Lower leg skin (tissue), 4 donors: Measurements from ENCODE around the gene ABCA13. TPM values are rescaled to one million over a fixed set of nuclear protein-coding genes. Genes with fewer than 3 reads are reported as not detected.

ENCODE experiments used
- DNase-seq, 2 donors: peaks; one replicate each; pipeline ENCODE4 v3.0.0-alpha.2; 2019; ENCODE audit warnings: low spot score in 2 of 2
- H3K4me3 ChIP-seq: fragments of 200-600 bp; sonication (generic); 2 replicates; pipeline ENCODE4 v1.5.1; 2017; ENCODE audit warnings: mild to moderate bottlenecking, low read depth; ENCODE audit not compliant: poor library complexity, severe bottlenecking
- POLR2A ChIP-seq, 2 donors: fragments of 450-650 bp; IDR thresholded peaks; one replicate each; pipeline ENCODE4 v1.6.1; 2016 to 2017; ENCODE audit warnings: antibody characterized with exemption in 2 of 2, mild to moderate bottlenecking in 1 of 2, moderate library complexity in 1 of 2
- WGBS, 2 donors: methylation state at CpG; one replicate each; pipeline ENCODE4 v1.1.5; 2018; 5-methylcytosine and 5-hydroxymethylcytosine counted together
- intact Hi-C: fragments of 100-400 bp; cut with DNase I; formaldehyde crosslinking; loops from one replicate; pipeline ENCODE4 v1.15.0; 2023; ENCODE audit warnings: low total_unique reads
- total RNA-seq, 4 donors: library from RNA; depleted of rRNA; stranded (reverse); fragments of >200 nt; gene quantifications; one replicate each; pipeline ENCODE4 v1.1.0, GENCODE V29; 2016
- TF ChIP-seq, protein P1 (sequence below), 3 donors: fragments of 450-650 bp; IDR thresholded peaks; one replicate each; pipeline ENCODE4 v1.5.1; 2016; ENCODE audit warnings: antibody characterized with exemption in 3 of 3, mild to moderate bottlenecking in 3 of 3, moderate library complexity in 2 of 3

ABCA13 gene
- total RNA-seq, 4 donors from 2014 or later, result 0.08 to 1.7 (median 0.52) TPM

DNA sequence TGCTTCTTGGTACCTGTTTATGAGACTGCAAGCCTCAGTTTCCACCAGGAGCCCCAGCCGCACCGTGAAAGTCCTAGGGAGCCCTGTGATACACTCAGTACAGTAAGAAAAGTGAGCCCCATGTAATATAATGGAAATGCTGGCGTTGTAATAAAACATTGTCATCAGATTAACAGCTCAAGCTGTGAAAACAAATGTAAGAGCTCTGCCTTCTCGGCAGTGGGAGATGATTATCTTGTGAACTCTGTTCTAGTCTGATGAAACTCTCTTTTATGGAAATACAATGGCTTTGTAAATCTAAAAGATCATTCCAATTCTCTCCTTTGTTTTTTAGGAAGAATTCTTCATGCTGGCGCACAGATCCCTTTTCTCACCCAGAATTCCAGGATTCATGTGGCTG is 299.9 kb downstream of the ABCA13 start:
- DNase-seq, result no peak
- no peak overlapping the region for H3K4me3 ChIP-seq
- no peak for TF ChIP-seq POLR2A (IDR thresholded peaks at IDR 0.05)
- TF ChIP-seq, protein P1, sequence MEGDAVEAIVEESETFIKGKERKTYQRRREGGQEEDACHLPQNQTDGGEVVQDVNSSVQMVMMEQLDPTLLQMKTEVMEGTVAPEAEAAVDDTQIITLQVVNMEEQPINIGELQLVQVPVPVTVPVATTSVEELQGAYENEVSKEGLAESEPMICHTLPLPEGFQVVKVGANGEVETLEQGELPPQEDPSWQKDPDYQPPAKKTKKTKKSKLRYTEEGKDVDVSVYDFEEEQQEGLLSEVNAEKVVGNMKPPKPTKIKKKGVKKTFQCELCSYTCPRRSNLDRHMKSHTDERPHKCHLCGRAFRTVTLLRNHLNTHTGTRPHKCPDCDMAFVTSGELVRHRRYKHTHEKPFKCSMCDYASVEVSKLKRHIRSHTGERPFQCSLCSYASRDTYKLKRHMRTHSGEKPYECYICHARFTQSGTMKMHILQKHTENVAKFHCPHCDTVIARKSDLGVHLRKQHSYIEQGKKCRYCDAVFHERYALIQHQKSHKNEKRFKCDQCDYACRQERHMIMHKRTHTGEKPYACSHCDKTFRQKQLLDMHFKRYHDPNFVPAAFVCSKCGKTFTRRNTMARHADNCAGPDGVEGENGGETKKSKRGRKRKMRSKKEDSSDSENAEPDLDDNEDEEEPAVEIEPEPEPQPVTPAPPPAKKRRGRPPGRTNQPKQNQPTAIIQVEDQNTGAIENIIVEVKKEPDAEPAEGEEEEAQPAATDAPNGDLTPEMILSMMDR (IDR thresholded peaks at IDR 0.05), result no peak
- 52 to 53% methylated on average over 5 of the region's 5 CpGs for WGBS, 2 donors
- intact Hi-C loops, result no loop called here

DNA sequence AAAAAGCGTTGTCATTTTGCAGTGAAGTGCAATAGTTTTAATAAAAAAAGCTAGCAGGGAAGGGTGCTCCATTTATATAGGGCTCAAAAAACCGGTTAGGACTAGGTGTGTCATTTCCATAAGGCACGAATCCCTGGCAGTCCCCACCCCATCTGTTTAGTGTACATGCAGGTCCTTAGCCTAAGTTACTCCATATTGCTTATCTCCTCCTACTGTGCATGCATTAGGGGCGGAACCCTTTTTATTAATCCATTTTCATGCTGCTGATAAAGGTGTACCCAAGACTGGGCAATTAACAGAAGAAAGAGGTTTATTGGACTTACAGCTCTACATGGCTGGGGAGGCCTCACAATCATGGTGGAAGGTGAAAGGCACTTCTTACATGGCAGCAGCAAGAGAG is 301.4 kb downstream of the ABCA13 start:
- no peak overlapping the region for H3K4me3 ChIP-seq
- no peak for DNase-seq
- intact Hi-C loops, result no loop called here
- WGBS, 2 donors, result 74 to 85% methylated on average over 4 of the region's 4 CpGs
- TF ChIP-seq, protein P1 (IDR thresholded peaks at IDR 0.05), result no peak
- TF ChIP-seq POLR2A (IDR thresholded peaks at IDR 0.05), result no peak

DNA sequence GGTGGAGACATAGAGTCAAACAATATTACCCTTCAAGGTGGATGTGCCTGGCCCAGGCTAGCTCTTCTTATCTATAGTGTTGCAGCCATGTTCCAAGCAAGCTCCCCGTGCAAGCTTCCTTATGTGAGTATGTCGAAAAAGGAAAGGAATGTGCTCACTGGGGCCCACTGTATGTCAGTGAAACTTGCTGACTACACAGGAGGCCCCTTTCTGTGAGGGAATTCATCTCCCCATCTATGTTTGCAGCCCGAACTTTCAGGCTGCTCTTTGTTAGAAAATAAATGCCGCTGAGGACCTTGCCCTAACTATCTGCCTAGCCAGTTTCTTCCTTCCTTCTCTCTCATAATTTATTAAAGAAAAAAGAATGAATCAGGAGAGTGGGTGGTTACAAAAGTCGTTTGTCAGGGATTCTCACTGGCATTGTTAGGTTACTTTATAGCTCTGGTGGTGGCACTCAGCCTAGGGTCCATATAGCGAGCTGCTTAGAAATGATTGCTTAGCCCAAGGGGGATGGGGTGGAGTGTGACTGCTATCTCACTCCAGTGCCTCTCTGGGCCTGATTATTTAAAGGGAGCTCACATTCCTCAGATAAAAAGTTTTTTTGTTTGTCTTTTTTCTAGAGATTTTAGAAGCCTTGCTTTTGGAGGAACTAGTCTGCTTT is 302.1 kb downstream of the ABCA13 start:
- no peak overlapping the region for H3K4me3 ChIP-seq
- no peak for TF ChIP-seq POLR2A (IDR thresholded peaks at IDR 0.05)
- TF ChIP-seq, protein P1 (IDR thresholded peaks at IDR 0.05), result no peak
- intact Hi-C loops, result no loop called here
- no peak for DNase-seq
- WGBS, 2 donors, result 62 to 64% methylated on average over 6 of the region's 6 CpGs

DNA sequence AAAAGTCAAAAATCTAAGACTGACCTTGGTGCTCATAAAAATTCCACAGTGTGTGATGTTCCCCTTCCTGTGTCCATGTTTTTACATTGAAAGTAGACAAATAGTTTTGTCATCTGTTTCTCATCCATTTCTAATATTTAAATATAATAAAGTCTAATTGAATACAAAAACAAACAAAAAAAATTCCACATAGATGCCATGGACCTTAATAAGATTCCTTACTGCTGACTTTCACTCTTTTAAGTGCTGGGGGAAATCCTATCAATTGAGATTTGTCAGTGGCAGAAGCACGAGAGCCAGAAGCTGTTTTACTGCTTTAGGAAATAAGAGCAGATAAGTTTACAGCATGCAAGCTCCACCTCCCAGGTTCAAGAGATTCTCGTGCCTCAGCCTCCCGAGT is 310.0 kb downstream of the ABCA13 start:
- no peak for TF ChIP-seq POLR2A (IDR thresholded peaks at IDR 0.05)
- TF ChIP-seq, protein P1 (IDR thresholded peaks at IDR 0.05), result no peak
- DNase-seq, result no peak
- no peak overlapping the region for H3K4me3 ChIP-seq
- 44 to 55% methylated on average over 3 of the region's 3 CpGs for WGBS, 2 donors
- intact Hi-C loops, result no loop called here

DNA sequence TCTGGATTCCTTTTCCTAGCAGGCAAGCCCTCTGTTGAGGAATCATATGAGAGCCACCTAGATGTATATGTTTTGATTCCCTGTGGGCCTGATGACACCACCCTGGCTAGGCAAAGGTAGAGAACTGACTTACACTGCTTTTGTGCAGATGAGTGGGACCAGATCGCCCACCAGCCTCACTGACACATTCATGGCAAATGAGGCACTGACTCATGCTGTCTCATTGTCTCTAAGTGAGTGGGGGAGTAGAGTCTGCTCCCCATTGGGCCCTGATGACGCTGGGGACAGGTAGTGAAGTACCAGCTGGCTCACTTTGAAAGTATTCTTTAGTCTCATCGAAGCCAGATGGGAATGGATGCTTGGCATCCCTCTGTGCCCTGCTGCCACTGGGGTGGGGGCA is 326.3 kb downstream of the ABCA13 start:
- intact Hi-C loops, result no loop called here
- no peak for DNase-seq
- no peak overlapping the region for H3K4me3 ChIP-seq
- WGBS, 2 donors, result 79 to 80% methylated on average over 3 of the region's 3 CpGs
- TF ChIP-seq POLR2A (IDR thresholded peaks at IDR 0.05), result no peak
- TF ChIP-seq, protein P1 (IDR thresholded peaks at IDR 0.05), result no peak

DNA sequence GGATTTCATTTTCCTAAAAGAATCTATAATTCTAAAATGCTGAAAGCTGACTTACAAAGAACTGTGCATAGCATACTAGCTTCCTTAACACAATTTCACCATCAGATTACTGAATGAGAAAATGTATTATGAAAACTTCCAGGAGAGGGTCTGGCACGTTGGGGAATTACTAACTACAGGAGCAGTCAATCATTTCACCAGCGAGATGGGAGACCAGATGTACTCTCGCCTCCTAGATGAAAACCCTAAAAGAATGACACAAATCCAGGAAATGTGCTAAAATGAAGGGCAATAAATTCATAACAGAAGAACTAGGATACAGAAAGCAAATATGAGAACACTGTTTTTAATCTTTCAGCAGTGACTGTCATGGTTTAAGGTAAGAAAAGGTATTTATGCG is 330.8 kb downstream of the ABCA13 start:
- TF ChIP-seq, protein P1 (IDR thresholded peaks at IDR 0.05), result no peak
- no peak for TF ChIP-seq POLR2A (IDR thresholded peaks at IDR 0.05)
- no peak for DNase-seq
- WGBS, 2 donors, result 62 to 63% methylated on average over 4 of the region's 4 CpGs
- H3K4me3 ChIP-seq, result no peak overlapping the region
- intact Hi-C loops, result no loop called here
